Transverse colon (tissue), 4 donors: ENCODE measurements around the gene PDE10A. TPM values are rescaled to one million over a fixed set of nuclear protein-coding genes. Genes with fewer than 3 reads are reported as not detected.

Experiments
- DNase-seq: peaks from one replicate; pipeline ENCODE4 v3.0.0-alpha.2; 2019
- H3K27ac ChIP-seq, 4 donors: fragments of 200-600 bp; sonication (generic); 2 replicates each; pipeline ENCODE4 v1.5.1; 2016 to 2018; ENCODE audit warnings: inconsistent platforms in 4 of 4
- H3K27me3 ChIP-seq: fragments of 200-600 bp; sonication (generic); 2 replicates; pipeline ENCODE4 v1.5.1; 2017; ENCODE audit warnings: inconsistent platforms
- H3K36me3 ChIP-seq, 4 donors: fragments of 200-600 bp; sonication (generic); 2 replicates each; pipeline ENCODE4 v1.5.1; 2017 to 2019; ENCODE audit warnings: inconsistent platforms in 4 of 4
- H3K4me1 ChIP-seq, 4 donors: fragments of 200-600 bp; sonication (generic); 2 replicates each; pipeline ENCODE4 v1.5.1; 2017 to 2020; ENCODE audit warnings: inconsistent platforms in 4 of 4
- H3K4me3 ChIP-seq, 4 donors: fragments of 200-600 bp; sonication (generic); 1 replicate in 1 of 4; 2 replicates in 3 of 4; pipeline versions ENCODE4 v1.5.1 to v1.6.1; 2017 to 2019; ENCODE audit warnings: inconsistent platforms in 4 of 4
- H3K9me3 ChIP-seq, 2 donors: fragments of 200-600 bp; sonication (generic); 2 replicates each; pipeline ENCODE4 v1.5.1; 2017 to 2019; ENCODE audit warnings: inconsistent platforms in 2 of 2
- CTCF ChIP-seq, 5 experiments: fragments of 200-600 bp in 3 of 5; fragments of 450-650 bp in 2 of 5; sonication (generic) in 3 of 5; IDR thresholded peaks; 1 replicate in 2 of 5; 2 replicates in 3 of 5; pipeline ENCODE4 v1.5.1; 2016 to 2017; ENCODE audit warnings: antibody characterized with exemption in 5 of 5, inconsistent platforms in 3 of 5, mild to moderate bottlenecking in 2 of 5, moderate library complexity in 1 of 5
- EP300 ChIP-seq: sonication (generic); formaldehyde crosslinking; IDR thresholded peaks from one replicate; pipeline ENCODE4 v1.6.1; 2017; ENCODE audit warnings: antibody characterized with exemption, low read depth
- POLR2A ChIP-seq: fragments of 450-650 bp; IDR thresholded peaks from one replicate; pipeline ENCODE4 v1.6.1; 2016; ENCODE audit warnings: antibody characterized with exemption, mild to moderate bottlenecking, moderate library complexity
- POLR2AphosphoS5 ChIP-seq, 3 donors: sonication (generic); formaldehyde crosslinking; IDR thresholded peaks; one replicate each; pipeline ENCODE4 v1.6.1; 2016; ENCODE audit warnings: antibody characterized with exemption in 3 of 3
- WGBS, 2 donors: methylation state at CpG; one replicate each; pipeline ENCODE4 v1.1.5; 2018; ENCODE audit warnings: low coverage in 1 of 2; 5-methylcytosine and 5-hydroxymethylcytosine counted together
- in situ Hi-C, 4 donors: fragments of 200-750 bp; cut with MboI; loops; one replicate each; pipeline versions ENCODE4 v1.15.0 to v1.15.1; 2017; ENCODE audit warnings: low sequenced_read_pairs in 3 of 4, low pct_ligation_motif_present in 1 of 4, low pct_unique_long_range_greater_than_20kb in 1 of 4
- intact Hi-C: fragments of 100-400 bp; cut with DNase I; formaldehyde crosslinking; loops from one replicate; pipeline ENCODE4 v1.15.1; 2023; ENCODE audit warnings: low total_unique reads
- total RNA-seq, 4 donors: library from RNA; depleted of rRNA; stranded (reverse); fragments of >200 nt; gene quantifications; one replicate each; pipeline ENCODE4 v1.1.0, GENCODE V29; 2016

The PDE10A gene
- total RNA-seq, 4 donors from 2014 or later = 1.4 to 15.3 (median 4.3) TPM

- no peaks in the 10 kb centered on the region for H3K27me3 ChIP-seq
- peaks cover 0 to 5% (median 0%) of the 10 kb centered on the region in 4 donors for H3K4me1 ChIP-seq
- in situ Hi-C loops (no loop called here), intact Hi-C loops (no loop called here)
- H3K36me3 ChIP-seq = no peaks in the 10 kb centered on the region
- no peaks in the 10 kb centered on the region for H3K9me3 ChIP-seq
- TF ChIP-seq EP300 (no peak), CTCF (IDR thresholded peaks at IDR 0.05) (no peak), POLR2A (no peak), POLR2AphosphoS5 (IDR thresholded peaks at IDR 0.05) (no peak)
- no peak overlapping the region for H3K27ac ChIP-seq
- H3K4me3 ChIP-seq = no peak overlapping the region
- no peak for DNase-seq
- WGBS, 2 donors = 52% methylated on average over 5 of the region's 5 CpGs; no CpG with 5 or more reads in 1 of the 2 donors
Measured at GRCh38 chr6:165552248-165552736, 110.7 kb downstream of the PDE10A start.

- Histone ChIP-seq H3K4me3 (no peak overlapping the region), H3K4me1 (peaks cover 0 to 5% (median 0%) of the 10 kb centered on the region in 4 donors), H3K36me3 (no peaks in the 10 kb centered on the region), H3K9me3 (no peaks in the 10 kb centered on the region), H3K27me3 (no peaks in the 10 kb centered on the region), H3K27ac (no peak overlapping the region)
- TF ChIP-seq POLR2AphosphoS5 (IDR thresholded peaks at IDR 0.05) = no peak
- TF ChIP-seq POLR2A = no peak
- TF ChIP-seq CTCF (IDR thresholded peaks at IDR 0.05) = no peak
- no peak for TF ChIP-seq EP300
- in situ Hi-C loops (no loop called here), intact Hi-C loops (no loop called here)
- WGBS, 2 donors = 50 to 65% methylated on average over 2 to 3 of the region's 3 CpGs
- no peak for DNase-seq
Measured at GRCh38 chr6:165551828-165552227, 111.2 kb downstream of the PDE10A start.

GRCh38 chr6:165548450-165548849 lies 114.6 kb downstream of the PDE10A start:
- Histone ChIP-seq H3K27ac (no peak overlapping the region), H3K9me3 (no peaks in the 10 kb centered on the region), H3K27me3 (no peaks in the 10 kb centered on the region), H3K36me3 (no peaks in the 10 kb centered on the region), H3K4me3 (no peak overlapping the region), H3K4me1 (no peaks in the 10 kb centered on the region)
- no peak for TF ChIP-seq POLR2AphosphoS5 (IDR thresholded peaks at IDR 0.05)
- TF ChIP-seq EP300 = no peak
- no peak for TF ChIP-seq CTCF (IDR thresholded peaks at IDR 0.05)
- DNase-seq = no peak
- in situ Hi-C loops = no loop called here
- 90 to 91% methylated on average over 2 of the region's 2 CpGs for WGBS, 2 donors
- intact Hi-C loops = no loop called here

GRCh38 chr6:165545806-165546205 lies 117.2 kb downstream of the PDE10A start:
- intact Hi-C loops = no loop called here
- Histone ChIP-seq H3K4me1 (no peaks in the 10 kb centered on the region), H3K9me3 (no peaks in the 10 kb centered on the region), H3K4me3 (no peak overlapping the region), H3K36me3 (no peaks in the 10 kb centered on the region), H3K27ac (no peak overlapping the region), H3K27me3 (no peaks in the 10 kb centered on the region)
- WGBS, 2 donors = 68 to 72% methylated on average over 2 of the region's 2 CpGs
- DNase-seq = no peak
- in situ Hi-C loops = no loop called here
- TF ChIP-seq POLR2A (no peak), EP300 (no peak), CTCF (IDR thresholded peaks at IDR 0.05) (no peak)
